Testis (tissue), 2 donors: ENCODE measurements around the gene TSHZ1.

Experiments
- CTCF ChIP-seq, 3 experiments: fragments of 450-650 bp in 2 of 3; fragments of 200-600 bp in 1 of 3; sonication (generic) in 1 of 3; IDR thresholded peaks; one replicate each; pipeline ENCODE4 v1.5.1; 2016 to 2019; ENCODE audit warnings: antibody characterized with exemption in 3 of 3, mild to moderate bottlenecking in 2 of 3, moderate library complexity in 1 of 3
- POLR2A ChIP-seq: fragments of 450-650 bp; IDR thresholded peaks from one replicate; pipeline ENCODE4 v1.6.1; 2017; ENCODE audit warnings: antibody characterized with exemption, mild to moderate bottlenecking, moderate library complexity

GRCh38 chr18:75314606-75315005 lies 104.0 kb downstream of the TSHZ1 start:
- TF ChIP-seq CTCF (IDR thresholded peaks at IDR 0.05) = no peak
- TF ChIP-seq POLR2A = no peak
